Measurements from ENCODE around the gene KRTAP2-3.
"Not testable (repeated sequence)": the region's sequence is repeated elsewhere in the genome, so short reads cannot be mapped to it uniquely, and the experiment has no call there.

- not testable (repeated sequence) for TF ChIP-seq POLR2A, CTCF (IDR thresholded peaks at IDR 0.05)
Observed at GRCh38 chr17:41046735-41047465, 13.0 kb downstream of the KRTAP2-3 start, which contains the start of gene KRTAP2-1.
